Measurements from ENCODE around the gene PIP5K1A.
"Not testable (repeated sequence)": the region's sequence is repeated elsewhere in the genome, so short reads cannot be mapped to it uniquely, and the experiment has no call there.

Gene PIP5K1A, protein sequence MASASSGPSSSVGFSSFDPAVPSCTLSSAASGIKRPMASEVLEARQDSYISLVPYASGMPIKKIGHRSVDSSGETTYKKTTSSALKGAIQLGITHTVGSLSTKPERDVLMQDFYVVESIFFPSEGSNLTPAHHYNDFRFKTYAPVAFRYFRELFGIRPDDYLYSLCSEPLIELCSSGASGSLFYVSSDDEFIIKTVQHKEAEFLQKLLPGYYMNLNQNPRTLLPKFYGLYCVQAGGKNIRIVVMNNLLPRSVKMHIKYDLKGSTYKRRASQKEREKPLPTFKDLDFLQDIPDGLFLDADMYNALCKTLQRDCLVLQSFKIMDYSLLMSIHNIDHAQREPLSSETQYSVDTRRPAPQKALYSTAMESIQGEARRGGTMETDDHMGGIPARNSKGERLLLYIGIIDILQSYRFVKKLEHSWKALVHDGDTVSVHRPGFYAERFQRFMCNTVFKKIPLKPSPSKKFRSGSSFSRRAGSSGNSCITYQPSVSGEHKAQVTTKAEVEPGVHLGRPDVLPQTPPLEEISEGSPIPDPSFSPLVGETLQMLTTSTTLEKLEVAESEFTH

DNA sequence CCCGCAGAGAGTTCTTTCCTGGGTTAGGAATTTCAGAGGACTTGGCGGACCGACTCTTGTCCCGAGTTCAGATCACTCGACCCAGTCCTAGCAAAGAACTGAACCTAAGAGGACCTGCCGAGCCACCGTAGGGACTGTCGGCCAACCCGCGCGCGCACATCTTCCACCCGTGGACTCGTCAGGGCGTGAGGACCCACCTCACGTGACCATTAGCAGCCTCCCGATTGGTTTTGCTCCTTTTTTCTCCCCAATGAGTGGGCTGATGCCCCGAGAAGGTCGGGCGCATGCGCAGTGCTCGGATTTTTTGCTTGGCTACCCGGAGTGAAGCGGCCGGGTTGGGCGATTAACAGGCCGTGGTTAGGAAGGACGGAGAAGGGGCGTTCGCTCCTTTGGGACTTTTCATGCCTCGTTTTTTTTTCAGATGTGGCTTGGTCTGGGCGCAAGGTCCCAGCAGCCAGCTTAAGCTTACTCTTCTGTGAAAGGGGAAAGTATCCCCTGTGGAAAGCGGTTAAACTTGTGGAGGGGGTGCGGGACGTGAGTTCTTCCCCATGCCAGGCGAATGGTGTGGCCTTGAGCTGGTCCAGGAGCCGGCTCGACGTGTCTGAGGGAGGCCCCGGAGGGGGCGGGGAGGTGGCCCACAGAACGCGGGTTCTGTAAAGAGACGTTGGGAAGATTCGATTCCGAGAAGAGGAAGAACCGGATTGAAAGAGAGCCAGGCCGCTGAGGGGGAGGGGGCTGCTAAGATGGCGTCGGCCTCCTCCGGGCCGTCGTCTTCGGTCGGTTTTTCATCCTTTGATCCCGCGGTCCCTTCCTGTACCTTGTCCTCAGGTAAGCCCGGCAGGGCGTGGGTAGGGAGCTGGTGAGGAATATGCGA lies at the start of gene PIP5K1A:
TSS of gene PIP5K1A (plus strand) at position 299 of the 874 bp plus-strand sequence. CDS start at position 744, 445 bp downstream.
- DNase-seq (ENCODE audit: low read depth in 2 of 2) = peak; percentile 96 to 97

DNA sequence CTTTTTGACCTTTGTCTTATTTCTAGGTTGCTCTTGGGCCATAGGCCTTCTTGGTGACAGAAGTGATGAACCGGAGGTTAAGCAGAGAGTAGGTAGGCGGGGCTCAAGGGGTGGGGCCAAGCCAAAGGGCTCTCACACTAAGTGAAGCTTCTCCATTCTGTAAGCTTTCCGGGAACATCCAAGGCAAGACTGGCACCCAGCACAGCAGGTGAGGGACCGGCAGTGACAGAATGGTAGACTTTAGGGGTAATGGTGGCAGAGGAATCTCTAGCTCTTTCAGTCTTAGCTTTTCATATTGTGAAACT lies 41.9 kb upstream of the PIP5K1A start, which contains the start of gene TNFAIP8L2:
TSS of gene TNFAIP8L2 (plus strand) at position 135 of the 305 bp plus-strand sequence. CDS start 2,049 bp downstream, outside the sequence.
- no peak for DNase-seq (ENCODE audit: low read depth in 2 of 2)

DNA sequence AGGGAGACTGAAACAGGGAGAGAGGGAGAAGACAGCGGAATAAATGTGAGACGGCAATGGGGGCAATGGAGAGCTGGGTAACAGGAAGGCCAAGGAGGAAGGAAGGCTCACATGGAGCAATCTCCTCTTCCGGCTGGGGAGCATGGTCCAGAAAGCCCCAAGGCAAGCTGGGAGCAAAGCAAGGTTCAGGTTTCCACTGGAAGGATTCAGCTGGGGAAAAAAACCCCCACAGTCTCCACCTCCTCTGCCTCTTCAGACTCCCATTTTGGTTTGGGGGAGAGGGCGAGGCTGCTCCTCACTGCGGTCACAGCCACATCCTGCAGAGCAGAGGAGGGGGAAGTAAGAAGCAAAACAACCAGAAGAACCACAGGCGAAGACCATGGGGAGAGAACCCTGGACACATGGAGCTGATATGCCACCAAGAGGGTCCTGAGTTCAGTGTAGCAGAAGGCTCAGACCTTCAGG lies 41.3 kb upstream of the PIP5K1A start:
- no peak for DNase-seq (ENCODE audit: low read depth in 2 of 2)

DNA sequence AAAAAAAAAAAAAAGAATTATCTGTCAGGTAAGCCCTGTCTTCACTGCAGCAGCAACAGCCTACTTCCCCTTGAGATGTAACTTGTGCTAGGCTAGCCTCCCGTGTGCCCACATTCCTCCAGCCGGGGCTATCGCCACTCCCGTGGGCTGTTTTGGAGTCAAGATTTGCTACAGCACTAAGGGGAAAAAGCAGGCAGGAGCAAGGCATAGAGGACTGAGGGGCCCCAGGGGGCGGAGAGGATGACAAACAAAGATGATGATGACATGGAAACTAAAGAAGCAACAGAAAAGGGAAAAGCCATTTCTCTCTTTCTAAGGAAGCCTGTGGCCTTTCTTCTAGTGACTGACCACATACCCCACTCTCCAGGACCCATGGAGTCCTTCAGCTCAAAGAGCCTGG lies 40.0 kb upstream of the PIP5K1A start:
- no peak for DNase-seq (ENCODE audit: low read depth in 2 of 2)

DNA sequence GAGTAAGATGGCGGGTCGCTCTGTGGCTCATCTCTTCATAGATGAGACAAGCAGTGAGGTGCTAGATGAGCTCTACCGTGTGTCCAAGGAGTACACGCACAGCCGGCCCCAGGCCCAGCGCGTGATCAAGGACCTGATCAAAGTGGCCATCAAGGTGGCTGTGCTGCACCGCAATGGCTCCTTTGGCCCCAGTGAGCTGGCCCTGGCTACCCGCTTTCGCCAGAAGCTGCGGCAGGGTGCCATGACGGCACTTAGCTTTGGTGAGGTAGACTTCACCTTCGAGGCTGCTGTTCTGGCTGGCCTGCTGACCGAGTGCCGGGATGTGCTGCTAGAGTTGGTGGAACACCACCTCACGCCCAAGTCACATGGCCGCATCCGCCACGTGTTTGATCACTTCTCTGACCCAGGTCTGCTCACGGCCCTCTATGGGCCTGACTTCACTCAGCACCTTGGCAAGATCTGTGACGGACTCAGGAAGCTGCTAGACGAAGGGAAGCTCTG lies 39.6 kb upstream of the PIP5K1A start:
- no peak for DNase-seq (ENCODE audit: low read depth in 2 of 2)

DNA sequence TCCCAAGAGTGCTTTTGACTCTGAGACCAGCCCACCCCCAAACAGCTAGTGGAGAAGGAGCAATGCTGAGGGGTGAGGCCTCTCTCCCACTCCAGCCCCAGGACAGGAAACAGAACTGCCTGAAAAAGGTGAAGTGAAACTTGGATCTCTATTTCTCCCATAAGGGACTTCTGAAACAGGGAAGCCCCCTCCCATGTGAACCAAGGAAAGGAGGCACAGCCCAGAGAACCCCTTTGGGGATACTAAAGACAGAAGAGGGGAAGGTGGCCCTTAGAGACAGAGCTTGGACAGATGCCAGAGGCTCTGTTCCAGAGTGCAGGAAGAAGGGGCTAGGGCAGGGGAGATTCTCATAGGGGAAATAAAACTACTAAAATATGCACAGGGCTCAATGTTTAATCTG lies 39.0 kb upstream of the PIP5K1A start:
- DNase-seq (ENCODE audit: low read depth in 2 of 2) = no peak

DNA sequence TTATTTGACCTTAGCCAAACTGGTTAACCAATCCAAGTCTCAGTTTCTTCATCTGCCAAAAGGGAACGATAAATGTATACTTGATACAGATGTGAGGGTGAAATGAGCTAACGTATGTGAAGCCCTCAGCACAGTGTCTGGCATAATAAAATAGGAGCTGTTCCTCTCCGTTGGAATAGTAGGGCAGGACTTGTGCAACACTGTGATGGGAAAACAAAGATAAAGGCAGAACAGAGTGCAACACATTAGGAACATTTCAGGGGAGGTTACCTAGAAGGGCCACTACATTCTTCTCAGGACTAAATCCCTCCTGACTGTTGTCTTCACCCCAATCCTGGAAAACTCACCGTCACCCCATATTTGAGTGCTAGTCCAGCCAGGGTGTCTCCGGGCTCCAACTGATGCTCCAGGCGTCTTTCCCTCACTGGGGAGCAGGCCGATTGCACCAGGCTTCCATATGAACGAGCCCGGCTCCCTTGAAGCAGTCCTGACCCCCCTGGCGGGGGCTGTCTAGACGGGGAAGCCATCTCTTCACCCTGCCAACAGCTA lies 33.5 kb upstream of the PIP5K1A start:
- DNase-seq (ENCODE audit: low read depth in 2 of 2) = no peak

DNA sequence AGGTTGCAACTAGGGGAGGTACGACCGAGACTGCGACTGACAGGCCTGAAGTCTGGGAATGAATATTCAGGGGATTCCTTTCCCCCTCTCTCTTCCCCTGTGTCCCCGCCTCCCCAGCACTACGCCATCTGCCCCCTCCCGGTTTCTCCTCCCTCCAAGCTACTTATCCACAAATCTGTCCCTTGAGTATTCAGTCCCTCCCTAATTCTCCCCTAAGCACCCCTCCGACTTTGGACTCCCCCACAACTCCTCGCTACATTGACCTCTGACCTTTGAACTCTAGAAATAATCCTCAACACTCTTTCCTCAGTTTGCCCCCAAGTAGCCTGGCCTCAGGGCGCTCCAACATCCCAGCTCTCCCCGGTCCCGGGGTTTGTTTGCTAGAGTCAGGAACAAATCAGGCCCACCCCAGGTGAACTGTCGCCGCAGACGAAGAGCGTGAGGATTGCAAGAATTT lies 33.0 kb upstream of the PIP5K1A start:
- peak; percentile 30 to 36 for DNase-seq (ENCODE audit: low read depth in 2 of 2)

DNA sequence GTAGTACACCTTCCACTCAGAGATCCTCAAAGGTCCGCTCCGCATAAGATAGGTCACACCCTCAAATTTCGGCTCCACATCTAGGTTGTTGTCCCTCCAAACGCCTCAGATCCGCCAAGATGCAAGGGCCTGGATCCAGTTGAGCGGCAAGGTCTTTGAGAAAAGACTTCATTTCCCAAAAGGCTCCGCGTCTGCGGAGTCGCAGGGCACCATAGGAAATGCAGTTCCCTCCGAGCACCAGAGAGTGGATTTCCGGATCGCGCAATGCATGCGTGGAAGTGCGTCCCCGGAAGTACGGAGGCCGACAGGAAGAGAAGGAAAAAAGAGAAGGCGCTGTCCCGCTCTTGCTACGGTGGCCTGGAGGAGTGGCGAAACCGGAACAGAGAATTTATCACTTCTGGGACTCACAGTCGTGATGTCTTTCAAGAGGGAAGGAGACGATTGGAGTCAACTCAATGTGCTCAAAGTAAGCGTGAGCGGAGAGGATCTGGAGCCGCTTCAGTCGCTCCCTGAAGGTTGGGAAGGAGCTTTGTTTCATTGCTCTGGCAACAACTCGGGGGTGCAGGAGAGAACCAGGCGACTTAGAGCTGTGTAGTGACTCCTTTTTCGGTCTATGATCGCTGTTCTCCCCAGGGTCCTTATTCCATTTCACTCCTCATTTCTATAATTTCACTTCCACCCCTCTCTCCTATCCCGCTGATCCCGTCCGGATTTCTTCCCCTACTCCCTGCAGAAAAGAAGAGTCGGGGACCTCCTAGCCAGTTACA lies 32.4 kb upstream of the PIP5K1A start, which contains the start of the genes LYSMD1 and SCNM1:
TSS of gene LYSMD1 (minus strand) at position 165 of the 767 bp plus-strand sequence. CDS start 644 bp downstream, outside the sequence.
TSS of gene SCNM1 (plus strand) at position 407 of the 767 bp plus-strand sequence. CDS start at position 416, 9 bp downstream.
- DNase-seq (ENCODE audit: low read depth in 2 of 2) = peak; percentile 99

DNA sequence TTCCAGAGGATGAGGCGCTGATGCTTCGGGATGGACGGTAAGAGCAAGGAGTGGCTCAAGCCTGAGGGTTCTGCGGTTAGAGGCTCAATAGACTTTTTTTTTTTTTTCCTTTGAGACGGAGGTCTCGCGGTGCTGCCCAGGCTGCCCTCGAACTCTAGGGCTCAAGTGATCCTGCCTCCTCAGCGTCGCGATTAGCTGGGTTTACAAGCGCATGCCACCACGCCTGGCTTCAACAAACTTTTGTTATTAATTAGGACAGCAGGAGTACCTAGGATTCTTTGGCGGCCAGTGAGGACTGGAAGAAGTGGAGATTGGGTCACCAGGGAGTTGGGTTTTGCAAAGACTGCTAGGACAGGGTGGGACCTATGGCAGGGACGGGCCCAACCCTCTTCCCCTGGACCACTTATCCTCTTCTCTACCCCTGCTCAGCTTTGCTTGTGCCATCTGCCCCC lies 31.8 kb upstream of the PIP5K1A start:
- DNase-seq (ENCODE audit: low read depth in 2 of 2) = peak; percentile 14 to 27

DNA sequence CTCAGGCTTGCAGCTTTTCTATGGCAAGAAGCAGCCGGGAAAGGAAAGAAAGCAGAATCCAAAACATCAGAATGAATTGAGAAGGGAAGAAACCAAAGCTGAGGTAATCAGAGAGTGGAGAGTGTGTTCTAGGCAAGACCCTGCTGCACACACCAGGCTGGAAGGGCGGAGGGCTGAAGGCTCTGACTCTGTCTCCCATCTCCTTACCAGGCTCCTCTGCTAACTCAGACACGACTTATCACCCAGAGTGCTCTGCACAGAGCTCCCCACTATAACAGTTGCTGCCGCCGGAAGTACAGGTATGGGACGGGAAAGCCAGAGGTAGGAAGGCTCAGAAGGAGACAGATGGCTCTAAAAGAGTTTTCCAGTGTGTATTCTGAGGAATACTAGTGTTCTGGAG lies 31.2 kb upstream of the PIP5K1A start:
- no peak for DNase-seq (ENCODE audit: low read depth in 2 of 2)

DNA sequence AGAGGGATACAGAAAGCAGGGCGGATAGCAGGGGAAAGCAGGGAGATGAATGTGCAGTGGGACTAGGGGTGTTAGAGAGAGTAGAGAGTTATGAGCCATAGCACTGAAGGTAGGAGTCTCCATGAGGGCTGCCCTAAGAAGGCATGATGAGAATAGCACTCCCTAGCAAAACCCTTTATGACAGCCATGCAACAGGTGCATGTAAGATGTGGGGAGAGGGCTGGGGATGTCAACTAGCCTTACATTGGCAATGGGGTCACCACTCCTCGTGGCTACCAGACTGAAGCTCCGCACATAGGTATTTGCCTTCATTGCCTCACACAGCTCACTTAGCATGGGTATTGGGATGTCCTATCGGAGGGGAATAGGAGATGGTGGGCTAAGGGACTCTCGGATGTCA lies 27.2 kb upstream of the PIP5K1A start:
- no peak for DNase-seq (ENCODE audit: low read depth in 2 of 2)

DNA sequence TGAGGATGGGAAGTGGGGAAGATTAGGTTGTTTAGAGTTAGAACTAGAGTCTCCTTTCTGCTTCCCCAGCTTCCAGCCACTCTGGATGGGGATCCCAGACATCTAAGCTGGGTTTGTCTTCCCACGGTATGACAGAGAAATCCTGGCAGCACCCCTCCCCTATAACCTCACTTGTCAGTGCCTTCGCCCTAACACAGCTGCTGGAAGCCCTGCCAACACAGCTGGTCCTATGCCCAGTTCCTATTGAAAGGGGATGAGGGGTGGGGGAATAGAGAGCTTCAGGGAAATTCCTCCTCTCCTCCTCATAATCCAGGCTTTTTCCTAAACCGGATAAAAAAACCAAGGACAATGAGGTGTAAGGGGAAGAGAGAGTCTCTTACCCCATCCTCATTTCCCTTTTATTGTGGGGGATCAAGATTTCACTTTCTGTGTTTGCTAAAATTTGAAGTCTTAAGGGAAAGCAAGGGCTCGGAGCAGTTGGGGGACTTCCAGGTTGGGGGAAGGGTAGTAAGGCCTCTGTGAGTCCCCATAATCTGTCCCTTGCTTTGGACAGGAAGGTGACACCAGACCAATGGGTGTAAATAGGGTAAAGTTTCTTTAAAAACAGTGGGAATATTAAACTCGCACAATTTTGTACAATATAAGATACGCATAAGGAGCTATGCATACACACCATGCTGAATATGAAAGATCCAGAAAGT lies 23.2 kb upstream of the PIP5K1A start:
- no peak for DNase-seq (ENCODE audit: low read depth in 2 of 2)

DNA sequence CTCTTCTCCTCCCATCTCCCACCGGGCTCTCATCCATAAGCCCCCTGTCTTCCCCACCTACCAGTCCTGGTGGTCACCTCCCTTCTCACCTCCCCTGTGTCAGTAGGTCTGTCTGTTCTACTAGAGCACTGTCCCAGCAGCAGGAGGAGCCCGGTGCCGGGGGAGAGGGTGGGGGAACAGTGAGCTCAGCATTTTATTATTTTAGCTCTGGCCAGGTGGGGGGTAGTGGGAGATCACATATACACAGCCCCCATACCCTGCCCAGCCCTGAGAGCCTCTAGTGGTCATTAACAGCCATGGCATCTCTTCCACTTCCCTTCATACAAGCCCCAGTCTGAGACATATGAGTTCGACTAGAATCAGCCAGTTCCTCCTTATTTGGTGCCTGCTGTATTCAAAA lies 22.5 kb upstream of the PIP5K1A start, which contains the start of gene TMOD4:
TSS of gene TMOD4 (minus strand) at position 119 of the 400 bp plus-strand sequence. CDS start 1,106 bp downstream, outside the sequence.
- no peak for DNase-seq (ENCODE audit: low read depth in 2 of 2)

DNA sequence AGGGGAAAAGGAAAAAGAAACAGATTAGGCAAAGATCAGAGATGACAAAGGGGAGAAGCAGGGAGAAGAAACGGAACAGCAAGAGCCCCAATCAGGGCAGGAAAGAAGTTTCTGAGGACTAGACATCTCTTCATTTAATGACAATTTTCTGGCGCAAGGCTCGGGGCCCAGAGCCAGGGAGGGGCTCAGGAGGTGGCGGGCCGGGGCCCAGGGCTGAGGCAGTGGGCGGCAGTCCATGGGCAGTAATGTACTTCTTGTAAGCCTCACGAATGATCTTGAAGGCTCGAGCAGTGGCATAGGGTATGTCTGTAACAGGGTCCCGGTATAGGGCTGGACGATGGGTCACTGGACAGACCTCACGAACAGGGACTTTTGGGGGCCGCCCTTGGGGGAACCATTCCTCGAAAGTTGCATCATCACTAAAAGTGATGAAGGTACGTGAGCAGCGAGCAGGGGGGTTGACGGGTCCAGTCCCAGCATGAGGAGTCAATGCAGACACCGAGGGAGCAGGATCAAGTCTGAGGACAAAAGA lies 21.8 kb upstream of the PIP5K1A start:
- no peak for DNase-seq (ENCODE audit: low read depth in 2 of 2)

DNA sequence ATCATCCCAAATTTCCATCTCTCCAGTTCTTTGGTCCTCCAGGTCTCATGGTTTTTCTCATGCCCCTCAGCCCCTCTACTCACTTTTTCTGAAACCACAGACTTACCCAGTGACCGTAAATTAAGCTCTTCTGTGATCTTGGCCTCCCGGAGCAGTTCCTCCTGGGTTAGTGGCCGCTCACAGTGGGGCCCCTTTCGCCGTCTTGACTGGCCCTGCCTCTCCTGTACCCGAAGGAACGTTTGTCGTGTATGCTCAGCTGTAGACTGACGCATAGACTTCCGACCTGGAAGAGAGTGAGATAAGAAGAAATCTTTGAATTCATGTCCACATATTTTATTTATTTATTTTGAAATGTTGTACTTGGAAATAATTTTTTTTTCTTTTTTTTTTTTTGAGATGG lies 14.1 kb upstream of the PIP5K1A start:
- no peak for DNase-seq (ENCODE audit: low read depth in 2 of 2)

DNA sequence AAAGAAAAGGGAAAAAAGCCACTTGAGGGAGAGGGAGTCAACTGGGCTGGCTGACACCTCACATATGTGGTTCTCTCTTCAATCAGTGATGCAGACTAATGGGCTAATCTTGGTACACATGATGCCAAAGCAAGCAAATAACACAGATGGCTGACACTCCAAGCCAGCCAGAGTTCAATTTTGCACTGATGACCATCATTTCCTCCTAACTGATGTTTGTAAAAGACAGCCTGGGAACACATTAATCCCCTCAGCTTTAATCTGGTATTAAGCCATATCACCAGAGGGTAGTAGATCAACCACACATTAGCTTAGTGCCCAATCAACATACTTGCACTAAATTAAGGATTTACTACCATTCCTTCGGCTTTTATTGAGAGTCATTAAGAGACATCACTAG lies 11.1 kb upstream of the PIP5K1A start:
- no peak for DNase-seq (ENCODE audit: low read depth in 2 of 2)

DNA sequence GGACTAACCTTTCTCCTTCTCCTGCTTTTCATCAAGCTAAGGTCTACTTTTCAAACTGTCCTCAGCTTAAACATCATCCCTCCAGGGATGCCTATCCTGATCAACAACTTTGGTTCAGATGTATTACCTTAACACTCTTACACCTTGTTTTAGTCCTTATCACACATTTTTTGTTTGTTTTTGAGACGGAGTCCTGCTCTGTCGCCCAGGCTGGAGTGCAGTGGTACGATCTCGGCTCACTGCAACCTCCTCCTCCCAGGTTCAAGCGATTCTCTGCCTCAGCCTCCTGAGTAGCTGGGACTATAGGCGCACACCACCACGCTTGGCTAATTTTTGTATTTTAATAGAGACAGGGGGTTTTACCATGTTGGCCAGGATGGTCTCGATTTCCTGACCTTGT lies 9.7 kb upstream of the PIP5K1A start:
- DNase-seq (ENCODE audit: low read depth in 2 of 2) = not testable (repeated sequence)

DNA sequence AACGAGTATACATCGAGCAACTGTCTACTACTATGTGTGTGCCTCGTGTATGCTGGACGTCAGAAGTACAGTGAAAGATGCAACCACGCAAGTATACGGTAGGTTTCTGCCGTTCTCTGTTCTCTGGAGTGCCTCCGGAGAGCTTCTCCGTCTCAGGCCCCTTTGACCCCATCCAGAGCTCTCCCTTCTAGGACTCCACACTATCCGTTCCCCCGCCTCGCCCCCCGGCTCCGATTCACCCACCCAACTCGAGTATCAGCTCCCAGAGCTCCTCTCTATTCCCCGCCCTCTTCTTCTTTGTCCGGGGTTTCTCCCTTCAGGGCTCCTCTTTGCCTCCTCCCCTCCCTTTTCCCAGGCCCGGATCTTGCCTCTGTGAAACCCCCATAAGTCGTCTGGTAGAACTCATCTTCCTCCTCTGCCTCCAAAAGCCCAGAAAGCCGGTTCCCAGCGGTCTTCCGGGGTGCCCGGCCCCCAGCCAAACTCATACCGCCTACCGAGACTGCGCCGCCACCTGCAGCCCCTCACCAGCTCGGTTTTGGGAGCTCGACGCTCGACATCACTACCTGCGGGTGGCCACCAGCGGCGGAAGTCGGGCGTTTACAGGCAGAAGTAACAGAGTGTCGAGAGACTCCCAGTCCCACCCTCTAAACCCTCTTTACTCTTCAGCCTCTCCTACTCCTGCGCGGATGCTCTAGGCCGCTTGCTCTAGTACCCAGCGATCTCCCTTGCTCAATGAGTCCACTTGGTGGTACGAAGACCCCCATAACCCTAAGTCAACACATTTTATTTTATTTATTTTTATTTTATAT lies 8.5 kb upstream of the PIP5K1A start, which contains the start of gene VPS72:
TSS of gene VPS72 (minus strand) at position 561 of the 809 bp plus-strand sequence. CDS start at position 485, 76 bp downstream.
- peak; percentile 72 to 75 for DNase-seq (ENCODE audit: low read depth in 2 of 2)
